GM12874 (cell line): ENCODE data around the gene SPATA2.

ENCODE experiments used
- CTCF ChIP-seq: IDR thresholded peaks from 2 replicates; pipeline ENCODE4 v1.5.1; 2011; ENCODE audit warnings: low read depth, mild to moderate bottlenecking, control low read depth, low read length, moderate library complexity; ENCODE audit not compliant: insufficient read depth

The SPATA2 gene

GRCh38 chr20:49892260-49892659 lies 23.1 kb downstream of the SPATA2 start:
- no peak for TF ChIP-seq CTCF

- no peak for TF ChIP-seq CTCF
Observed at GRCh38 chr20:49891476-49892110, 23.7 kb downstream of the SPATA2 start.

GRCh38 chr20:49890471-49891361 lies 24.6 kb downstream of the SPATA2 start:
- TF ChIP-seq CTCF = no peak

- TF ChIP-seq CTCF = no peak
Observed at GRCh38 chr20:49889935-49890333, 25.4 kb downstream of the SPATA2 start.

GRCh38 chr20:49889001-49889934 lies 26.1 kb downstream of the SPATA2 start:
- no peak for TF ChIP-seq CTCF

DNA sequence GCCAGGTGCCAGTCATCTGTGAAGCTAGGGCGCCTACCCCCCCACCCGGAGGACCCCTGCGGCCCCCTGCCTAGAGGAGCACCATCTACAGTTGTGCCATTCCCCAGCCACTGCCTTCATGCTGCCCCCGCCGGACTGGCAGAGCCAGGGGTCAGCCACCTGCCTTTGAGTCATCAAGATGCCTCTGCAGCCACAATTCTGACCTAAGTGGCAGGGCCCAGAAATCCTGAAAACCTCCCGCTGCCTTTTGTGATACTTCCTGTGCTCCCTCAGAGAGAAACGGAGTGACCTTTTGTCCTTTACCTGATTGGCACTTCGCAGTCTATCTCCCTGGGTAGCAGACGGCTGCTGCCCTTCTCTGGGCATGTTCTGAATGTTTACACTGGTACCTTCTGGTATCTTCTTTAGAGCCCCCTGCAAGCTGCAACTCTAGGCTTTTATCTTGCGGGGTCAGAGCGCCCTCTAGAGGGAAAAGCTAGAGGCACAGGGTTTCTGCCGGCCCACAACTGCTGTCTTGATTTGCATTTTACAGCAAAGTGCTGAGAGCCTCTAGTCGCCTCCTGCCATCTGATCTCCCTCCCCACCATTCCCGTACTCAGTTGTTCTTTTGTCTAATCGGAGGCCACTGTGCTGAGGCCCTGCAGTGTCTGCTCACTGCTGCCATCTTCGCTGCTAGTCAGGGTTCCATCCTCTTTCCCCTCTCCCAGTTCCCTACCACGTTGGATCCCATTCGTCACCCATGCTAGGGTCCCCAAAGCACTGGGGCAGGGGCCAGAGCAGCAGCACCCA lies 26.9 kb downstream of the SPATA2 start:
- TF ChIP-seq CTCF = peak; percentile 87
